ENCODE results near the gene SSBP4. TPM values are rescaled to one million over a fixed set of nuclear protein-coding genes. Genes with fewer than 3 reads are reported as not detected.

Gene SSBP4
- total RNA-seq, 1 experiment from 2014 or later = 164 TPM

DNA sequence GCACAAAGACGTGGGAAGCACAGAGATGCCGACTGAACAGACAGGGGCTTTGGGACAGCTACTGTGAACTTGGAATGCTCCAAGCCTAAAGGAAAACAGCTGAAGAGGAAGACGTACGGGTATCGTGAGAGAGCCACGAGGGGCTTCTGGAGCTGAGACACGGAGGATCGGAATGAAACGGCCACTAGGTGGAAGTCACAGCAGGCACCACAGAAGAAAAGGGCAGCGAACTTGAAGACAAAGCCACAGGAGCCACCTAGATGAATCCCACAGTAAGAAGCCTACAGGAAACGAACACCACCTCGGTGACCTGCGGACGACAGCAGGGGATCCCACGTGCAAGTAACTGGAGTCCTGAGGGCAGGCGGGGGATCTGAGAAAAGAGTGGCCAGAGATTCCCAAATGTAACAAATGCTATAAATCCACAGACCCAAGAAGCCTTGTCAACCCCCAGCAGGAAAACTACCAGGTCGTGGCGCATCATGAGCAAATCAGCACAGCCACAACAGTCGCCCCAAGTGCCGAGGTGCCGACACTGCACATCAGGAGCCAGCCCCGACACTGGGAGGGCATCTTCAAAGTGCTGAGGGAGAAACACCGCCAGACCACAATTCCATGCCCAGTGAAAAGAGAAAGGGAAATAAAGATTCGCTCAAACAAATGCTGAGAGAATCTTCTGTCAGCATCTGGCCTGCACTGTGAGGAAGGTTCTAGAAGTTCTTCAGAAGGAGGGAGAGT is 58.0 kb downstream of the SSBP4 start:
- no TSS peak for BruUV-seq (replicated peaks)
- H2AFZ ChIP-seq (ENCODE audit: low read depth, low read length, poor library complexity, severe bottlenecking) = no peak overlapping the region
- H3K4me1 ChIP-seq (ENCODE audit: control insufficient read depth in 1 of 2, insufficient read depth in 2 of 2, low read length in 2 of 2) = peaks cover 7 to 27% of the 10 kb centered on the region in 2 experiments
- TF ChIP-seq EGR1 (IDR thresholded peaks at IDR 0.05; ENCODE audit: low read depth) (no peak), JUND (IDR thresholded peaks at IDR 0.05) (no peak), FOSL1 (IDR thresholded peaks at IDR 0.05; ENCODE audit: low read depth) (no peak)
- TF ChIP-seq, protein P1, sequence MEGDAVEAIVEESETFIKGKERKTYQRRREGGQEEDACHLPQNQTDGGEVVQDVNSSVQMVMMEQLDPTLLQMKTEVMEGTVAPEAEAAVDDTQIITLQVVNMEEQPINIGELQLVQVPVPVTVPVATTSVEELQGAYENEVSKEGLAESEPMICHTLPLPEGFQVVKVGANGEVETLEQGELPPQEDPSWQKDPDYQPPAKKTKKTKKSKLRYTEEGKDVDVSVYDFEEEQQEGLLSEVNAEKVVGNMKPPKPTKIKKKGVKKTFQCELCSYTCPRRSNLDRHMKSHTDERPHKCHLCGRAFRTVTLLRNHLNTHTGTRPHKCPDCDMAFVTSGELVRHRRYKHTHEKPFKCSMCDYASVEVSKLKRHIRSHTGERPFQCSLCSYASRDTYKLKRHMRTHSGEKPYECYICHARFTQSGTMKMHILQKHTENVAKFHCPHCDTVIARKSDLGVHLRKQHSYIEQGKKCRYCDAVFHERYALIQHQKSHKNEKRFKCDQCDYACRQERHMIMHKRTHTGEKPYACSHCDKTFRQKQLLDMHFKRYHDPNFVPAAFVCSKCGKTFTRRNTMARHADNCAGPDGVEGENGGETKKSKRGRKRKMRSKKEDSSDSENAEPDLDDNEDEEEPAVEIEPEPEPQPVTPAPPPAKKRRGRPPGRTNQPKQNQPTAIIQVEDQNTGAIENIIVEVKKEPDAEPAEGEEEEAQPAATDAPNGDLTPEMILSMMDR (IDR thresholded peaks at IDR 0.05 in 2 of 3, conservative IDR thresholded peaks at IDR 0.05 in 1 of 3; ENCODE audit: borderline replicate concordance in 1 of 3, insufficient read depth in 1 of 3, low read depth in 2 of 3, low read length in 2 of 3) = peak in 2 of 3 experiments; percentile 20 to 23; a peak in 2 of 6 replicates
- POLR2A ChIA-PET = no interaction called here
- ATAC-seq (no peak), DNase-seq (ENCODE audit: low read depth, low spot score) (no peak)
- H3K4me2 ChIP-seq (ENCODE audit: low read length) = no peak overlapping the region
- no peak overlapping the region for H3K27ac ChIP-seq (ENCODE audit: low read depth, low read length)
- no peaks in the 10 kb centered on the region for H4K20me1 ChIP-seq (ENCODE audit: insufficient read depth)
- no peaks in the 10 kb centered on the region for H3K27me3 ChIP-seq (ENCODE audit: insufficient read depth, low read length)
- no peaks in the 10 kb centered on the region; a peak in 1 of 4 replicates for H3K36me3 ChIP-seq (ENCODE audit: control insufficient read depth in 1 of 2, insufficient read depth in 2 of 2, low read length in 2 of 2)
- intact Hi-C loops (cut with micrococcal nuclease) = no loop called here
- no peak overlapping the region for H3K4me3 ChIP-seq (replicated peaks in 1 of 2; ENCODE audit: low read depth in 1 of 2, low read length in 2 of 2)
- no peaks in the 10 kb centered on the region for H3K9me3 ChIP-seq (ENCODE audit: control insufficient read depth in 1 of 2, insufficient read depth in 1 of 2, low read depth in 1 of 2, low read length in 2 of 2)
- peaks cover 87% of the 10 kb centered on the region for H3K79me2 ChIP-seq (ENCODE audit: insufficient read depth, low read length)
- H3K9ac ChIP-seq (ENCODE audit: low read length) = no peak overlapping the region
- RAD21 ChIA-PET (ENCODE audit: low non-redundant PET in 1 of 2, low total read pairs in 2 of 2, uncharacterized antibody in 2 of 2, unreplicated experiment in 2 of 2) = no interaction called here
- CTCF ChIA-PET = no interaction called here
- H3K9me2 ChIP-seq (ENCODE audit: insufficient read depth) = no peaks in the 10 kb centered on the region

DNA sequence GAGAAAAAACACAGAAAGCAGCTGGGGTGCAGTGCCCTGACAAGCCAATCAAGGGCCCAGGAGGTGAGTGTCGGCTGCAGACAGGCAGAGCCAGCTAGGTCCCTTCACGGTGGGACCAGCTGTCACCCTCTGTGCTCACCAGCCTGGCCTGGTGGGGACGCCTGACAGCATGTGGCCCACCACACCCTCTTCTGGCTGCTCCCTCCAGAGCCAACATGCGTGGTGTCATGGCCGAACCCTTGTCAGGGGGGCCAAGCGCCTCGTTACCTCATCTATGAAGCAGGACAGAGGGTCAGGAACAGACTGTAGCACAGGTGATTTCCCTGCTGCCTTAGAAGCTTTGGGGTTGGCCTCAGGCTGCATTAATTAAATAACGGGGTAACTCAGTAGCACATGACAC is 58.8 kb downstream of the SSBP4 start:
- ChIA-PET RAD21 (ENCODE audit: low non-redundant PET in 1 of 2, low total read pairs in 2 of 2, uncharacterized antibody in 2 of 2, unreplicated experiment in 2 of 2) (no interaction called here), POLR2A (no interaction called here), CTCF (interaction anchor here (0.6 to 1.7 kb wide), 3 partner anchors 8 to 110 kb away, joined by 3 to 5 read pairs (median 3); no protein-coding TSS in a partner anchor)
- no peaks in the 10 kb centered on the region for H3K9me2 ChIP-seq (ENCODE audit: insufficient read depth)
- H3K27me3 ChIP-seq (ENCODE audit: insufficient read depth, low read length) = no peaks in the 10 kb centered on the region
- no peaks in the 10 kb centered on the region for H4K20me1 ChIP-seq (ENCODE audit: insufficient read depth)
- ATAC-seq (no peak), DNase-seq (ENCODE audit: low read depth, low spot score) (no peak)
- H3K4me3 ChIP-seq (replicated peaks in 1 of 2; ENCODE audit: low read depth in 1 of 2, low read length in 2 of 2) = no peak overlapping the region
- H3K9me3 ChIP-seq (ENCODE audit: control insufficient read depth in 1 of 2, insufficient read depth in 1 of 2, low read depth in 1 of 2, low read length in 2 of 2) = no peaks in the 10 kb centered on the region
- H3K4me2 ChIP-seq (ENCODE audit: low read length) = no peak overlapping the region
- H3K9ac ChIP-seq (ENCODE audit: low read length) = no peak overlapping the region
- H3K4me1 ChIP-seq (ENCODE audit: control insufficient read depth in 1 of 2, insufficient read depth in 2 of 2, low read length in 2 of 2) = peaks cover 12 to 30% of the 10 kb centered on the region in 2 experiments
- no peak overlapping the region for H2AFZ ChIP-seq (ENCODE audit: low read depth, low read length, poor library complexity, severe bottlenecking)
- intact Hi-C loops (cut with micrococcal nuclease) = no loop called here
- BruUV-seq (replicated peaks) = no TSS peak
- H3K79me2 ChIP-seq (ENCODE audit: insufficient read depth, low read length) = peaks cover 94% of the 10 kb centered on the region
- no peaks in the 10 kb centered on the region; a peak in 1 of 4 replicates for H3K36me3 ChIP-seq (ENCODE audit: control insufficient read depth in 1 of 2, insufficient read depth in 2 of 2, low read length in 2 of 2)
- H3K27ac ChIP-seq (ENCODE audit: low read depth, low read length) = no peak overlapping the region; the same call in 1 of the 2 replicates
- TF ChIP-seq YY1 (IDR thresholded peaks at IDR 0.05; ENCODE audit: extremely low read depth, insufficient replicate concordance, low read depth, low read length) = no peak
- no peak for TF ChIP-seq SIN3A (IDR thresholded peaks at IDR 0.05; ENCODE audit: low read depth)
- no peak for TF ChIP-seq EZH2phosphoT487 (IDR thresholded peaks at IDR 0.05; ENCODE audit: borderline replicate concordance)
- TF ChIP-seq, protein P1 (IDR thresholded peaks at IDR 0.05 in 2 of 3, conservative IDR thresholded peaks at IDR 0.05 in 1 of 3; ENCODE audit: borderline replicate concordance in 1 of 3, insufficient read depth in 1 of 3, low read depth in 2 of 3, low read length in 2 of 3) = no peak
- TF ChIP-seq CEBPB (IDR thresholded peaks at IDR 0.05; ENCODE audit: low read depth) = no peak
- TF ChIP-seq, protein P2, sequence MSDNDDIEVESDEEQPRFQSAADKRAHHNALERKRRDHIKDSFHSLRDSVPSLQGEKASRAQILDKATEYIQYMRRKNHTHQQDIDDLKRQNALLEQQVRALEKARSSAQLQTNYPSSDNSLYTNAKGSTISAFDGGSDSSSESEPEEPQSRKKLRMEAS (IDR thresholded peaks at IDR 0.05) = no peak
- no peak for TF ChIP-seq ZNF274 (IDR thresholded peaks at IDR 0.05; ENCODE audit: low read depth, low read length)
- no peak for TF ChIP-seq ZFX (IDR thresholded peaks at IDR 0.05)

All from HCT116 (cell line).